HG02840 (cell line): ENCODE results near the gene NFATC2.
A peak's percentile ranks its signal among the peaks of the same experiment; 100 is the strongest.
"Not testable (repeated sequence)": the region's sequence is repeated elsewhere in the genome, so short reads cannot be mapped to it uniquely, and the experiment has no call there.

Experiments used
- ATAC-seq: cut with Tn5 transposase; IDR thresholded peaks from one replicate; pipeline ENCODE4 v1.9.1; 2021; ENCODE audit warnings: mild to moderate bottlenecking, moderate library complexity, moderate number of reproducible peaks; ENCODE audit not compliant: unreplicated experiment, low FRiP score

NFATC2 gene

GRCh38 chr20:51482836-51483473 is 59.6 kb downstream of the NFATC2 start:
- no peak for ATAC-seq

- ATAC-seq = peak; percentile 13
Observed at GRCh38 chr20:51481341-51481914, 61.1 kb downstream of the NFATC2 start.

GRCh38 chr20:51480507-51481270 is 61.8 kb downstream of the NFATC2 start:
- peak; percentile 75 for ATAC-seq

- ATAC-seq = not testable (repeated sequence)
Observed at GRCh38 chr20:51476106-51476505, 66.4 kb downstream of the NFATC2 start.

- no peak for ATAC-seq
Observed at GRCh38 chr20:51473771-51474170, 68.7 kb downstream of the NFATC2 start.

GRCh38 chr20:51473256-51473655 is 69.3 kb downstream of the NFATC2 start:
- ATAC-seq = no peak

- no peak for ATAC-seq
Observed at GRCh38 chr20:51470907-51471411, 71.6 kb downstream of the NFATC2 start.

GRCh38 chr20:51470499-51470820 is 72.1 kb downstream of the NFATC2 start:
- ATAC-seq = no peak

- ATAC-seq = no peak
Observed at GRCh38 chr20:51469578-51470498, 72.7 kb downstream of the NFATC2 start.

GRCh38 chr20:51469046-51469445 is 73.5 kb downstream of the NFATC2 start:
- no peak for ATAC-seq

GRCh38 chr20:51468636-51469035 is 73.9 kb downstream of the NFATC2 start:
- no peak for ATAC-seq

GRCh38 chr20:51467956-51468626 is 74.4 kb downstream of the NFATC2 start:
- no peak for ATAC-seq

- ATAC-seq = no peak
Observed at GRCh38 chr20:51463998-51464397, 78.5 kb downstream of the NFATC2 start.

GRCh38 chr20:51463560-51463959 is 79.0 kb downstream of the NFATC2 start:
- no peak for ATAC-seq

GRCh38 chr20:51462566-51463276 is 79.8 kb downstream of the NFATC2 start:
- no peak for ATAC-seq

GRCh38 chr20:51461846-51462245 is 80.7 kb downstream of the NFATC2 start:
- ATAC-seq = not testable (repeated sequence)

- ATAC-seq = no peak
Observed at GRCh38 chr20:51461306-51461705, 81.2 kb downstream of the NFATC2 start.

- ATAC-seq = peak; percentile 95
Observed at GRCh38 chr20:51460569-51461265, 81.8 kb downstream of the NFATC2 start.

GRCh38 chr20:51460163-51460562 is 82.4 kb downstream of the NFATC2 start:
- no peak for ATAC-seq
